ENCODE data around the gene RELA.

RELA gene

GRCh38 chr11:65613091-65613928 lies 49.4 kb downstream of the RELA start:
- no peak for DNase-seq (ENCODE audit: low read depth)

DNA sequence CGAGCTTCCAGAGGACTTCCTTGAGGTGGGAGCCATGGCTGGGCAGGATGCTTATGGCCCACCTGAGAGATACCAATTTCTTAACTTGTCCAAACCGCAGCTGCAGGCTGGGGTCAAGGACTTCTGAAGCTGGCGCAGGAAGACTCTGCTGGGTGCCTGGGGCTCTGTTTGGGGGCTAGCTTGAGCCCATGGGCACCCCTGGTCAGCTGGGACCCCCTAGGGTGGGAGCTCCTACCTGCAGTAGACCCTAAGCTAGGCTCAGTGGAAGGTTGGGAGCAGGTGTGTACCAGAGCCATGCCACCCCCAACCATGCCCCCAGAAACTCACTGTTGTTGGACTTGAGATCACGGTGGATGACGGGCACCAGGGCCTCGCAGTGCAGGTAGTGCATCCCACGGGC lies 50.0 kb downstream of the RELA start:
- no peak for DNase-seq (ENCODE audit: low read depth)

DNA sequence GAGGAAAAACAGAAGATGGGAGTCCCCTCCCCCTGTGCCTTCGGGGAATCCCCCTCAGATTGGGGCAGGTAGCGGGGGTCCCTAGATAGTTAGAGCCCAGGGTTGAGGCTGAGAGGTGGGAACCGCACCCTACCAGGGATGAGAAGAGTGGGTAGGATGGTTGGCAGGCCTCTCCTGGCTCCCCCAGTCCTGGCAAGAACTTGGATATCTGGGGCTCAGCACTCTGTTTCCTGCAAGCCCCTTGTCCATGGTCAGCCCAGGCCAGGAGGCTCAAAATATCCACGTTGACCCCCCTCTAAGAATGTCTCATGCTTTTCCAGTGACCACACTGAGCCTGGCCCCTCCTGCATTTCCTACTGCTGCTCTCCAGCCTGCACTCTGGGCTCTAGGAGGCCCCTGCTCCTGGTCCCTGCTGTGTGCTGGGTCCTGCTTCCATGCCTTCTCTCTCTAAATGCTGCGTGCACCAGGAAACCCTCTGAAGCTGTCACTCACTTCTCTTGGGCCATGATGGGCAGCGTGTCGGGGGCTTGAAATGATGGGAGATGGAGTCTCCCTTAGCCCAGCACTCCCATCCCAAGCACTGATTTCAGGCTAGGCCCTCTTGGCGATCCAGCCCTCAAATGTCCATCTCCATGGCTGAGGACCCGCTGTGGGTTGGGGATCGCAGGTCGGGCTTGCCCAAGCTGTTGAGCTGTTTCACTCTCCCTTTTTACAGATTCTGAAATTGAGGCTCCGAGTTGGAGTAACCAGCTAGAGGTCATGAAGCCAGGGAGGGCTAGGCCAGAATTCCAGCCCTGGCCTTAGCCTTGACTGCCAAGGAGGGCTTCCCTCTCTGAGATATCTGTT lies 50.7 kb downstream of the RELA start:
- DNase-seq (ENCODE audit: low read depth), result no peak

DNA sequence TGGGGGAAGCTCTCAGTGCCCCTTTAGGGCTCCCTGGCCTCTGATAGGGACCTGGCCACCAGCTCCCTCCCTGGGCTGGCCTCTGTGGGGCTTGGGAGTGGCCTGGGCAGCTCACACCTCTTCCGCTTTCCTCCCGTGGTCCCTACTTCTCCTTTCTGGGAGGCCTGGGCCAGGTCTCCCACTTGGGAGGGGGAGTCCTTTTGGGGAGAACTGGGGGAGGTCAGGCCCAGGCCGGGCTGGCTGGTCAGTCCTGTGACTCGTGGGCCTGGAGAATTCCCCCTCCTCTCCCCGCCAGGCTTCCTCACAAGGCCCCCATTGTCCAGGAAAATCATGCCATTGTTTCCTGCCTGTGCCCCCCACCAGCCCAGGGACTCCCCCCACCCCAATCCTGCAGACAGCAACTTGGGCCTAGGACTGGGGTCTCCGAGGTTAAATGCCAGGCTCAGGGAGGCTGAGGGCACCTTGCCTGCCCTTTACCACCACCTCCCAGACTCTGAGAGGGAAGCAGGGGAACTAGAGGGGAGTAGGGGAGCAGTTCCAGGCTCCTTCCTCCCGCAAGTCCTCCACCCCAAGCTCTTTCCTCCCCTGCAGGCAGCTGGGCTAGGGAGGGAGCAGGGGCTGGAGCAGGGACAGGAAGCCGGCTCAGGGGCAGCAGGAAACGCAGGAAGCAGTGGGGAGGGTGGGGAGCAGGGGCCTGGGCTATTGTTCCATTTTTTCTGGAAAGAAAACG lies 51.5 kb downstream of the RELA start:
- DNase-seq (ENCODE audit: low read depth), result no peak

- DNase-seq (ENCODE audit: low read depth), result no peak
These were observed 52.3 kb downstream of the RELA start for GRCh38 chr11:65610404-65610803.

DNA sequence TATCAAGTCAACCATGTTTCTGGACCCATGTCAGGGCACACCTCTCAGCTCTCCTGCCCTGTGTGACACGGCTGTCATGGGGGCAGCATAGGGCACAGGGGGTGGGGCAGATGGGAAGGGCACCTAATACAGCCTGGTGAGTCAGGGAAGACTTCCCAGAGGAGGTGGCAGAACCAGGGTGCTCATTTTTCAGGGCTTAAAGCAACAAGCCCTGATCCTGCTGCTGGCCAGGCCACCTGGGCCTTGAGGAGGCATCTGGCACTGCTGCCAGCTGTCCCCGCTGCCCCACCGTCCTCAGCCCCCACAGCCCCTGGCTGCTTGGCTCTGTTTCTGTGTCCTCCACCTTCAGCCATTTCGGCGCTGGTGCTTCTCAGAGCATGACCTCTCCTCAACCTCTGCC lies 53.1 kb downstream of the RELA start:
- DNase-seq (ENCODE audit: low read depth), result no peak

DNA sequence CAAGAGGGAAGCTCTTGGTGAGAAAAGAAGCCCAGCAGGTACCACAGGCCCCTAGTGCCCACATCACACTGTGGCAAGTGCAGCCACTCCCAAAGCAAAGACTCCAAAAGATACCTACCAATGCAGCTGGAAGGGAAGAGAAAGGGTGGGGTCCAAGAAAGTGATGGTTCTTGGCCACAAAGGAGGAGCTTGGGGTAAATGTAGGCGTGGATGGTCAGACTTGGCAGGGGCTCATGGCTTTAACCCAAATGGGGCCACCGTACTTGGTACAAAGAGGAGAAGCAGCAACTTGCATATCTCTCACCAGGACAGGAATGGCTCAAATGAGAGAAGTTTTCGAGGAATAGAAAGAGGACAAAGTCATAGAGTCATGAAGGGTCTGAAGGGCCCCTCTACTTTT lies 53.5 kb downstream of the RELA start:
- DNase-seq (ENCODE audit: low read depth), result no peak

DNA sequence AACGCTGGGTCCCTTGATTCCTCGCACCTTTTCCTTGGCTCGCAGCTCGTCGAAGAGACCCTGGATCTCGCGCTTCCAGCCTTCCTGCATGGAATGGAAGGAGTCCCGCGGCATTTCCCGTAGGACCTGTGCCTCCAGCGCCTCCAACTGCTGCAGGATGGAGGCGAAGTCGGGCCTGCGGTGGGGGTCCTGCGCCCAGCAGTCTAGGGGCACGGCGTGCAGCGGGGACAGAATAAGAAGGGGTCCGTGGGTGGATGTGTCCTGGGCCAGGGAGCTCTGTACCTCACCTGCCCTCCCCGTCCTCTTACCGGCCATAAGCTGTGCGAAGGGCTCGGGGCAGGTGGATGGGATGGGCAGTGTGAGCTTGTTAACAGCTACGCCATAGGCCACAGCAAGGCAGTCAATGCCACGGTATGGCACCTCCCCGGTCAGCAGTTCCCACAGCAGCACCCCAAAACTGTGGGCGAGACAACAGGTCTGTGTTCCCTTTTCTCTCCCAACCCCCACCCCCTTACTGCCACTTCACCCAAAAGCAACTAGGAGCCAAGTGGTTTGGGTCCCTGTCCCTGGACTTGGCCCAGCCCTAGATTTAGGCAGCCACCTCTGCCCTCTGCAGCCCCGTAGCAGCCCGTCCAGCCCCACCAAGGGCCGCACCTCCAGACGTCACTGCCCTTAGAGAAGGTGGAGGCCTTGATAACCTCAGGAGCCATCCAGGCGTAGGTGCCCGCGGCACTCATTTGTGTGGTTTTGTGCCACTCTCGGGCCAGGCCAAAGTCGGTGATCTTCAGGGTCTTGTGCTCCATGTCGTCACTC lies 54.9 kb downstream of the RELA start:
- DNase-seq (ENCODE audit: low read depth), result no peak

GRCh38 chr11:65606876-65607613 lies 55.7 kb downstream of the RELA start:
- no peak for DNase-seq (ENCODE audit: low read depth)

- no peak for DNase-seq (ENCODE audit: low read depth)
These were observed 58.5 kb downstream of the RELA start for GRCh38 chr11:65604258-65604657.

All from stimulated activated CD4-positive, alpha-beta T cell treated with anti-CD3 and anti-CD28 coated beads, Interleukin-2, amount 100 ng/mL, for 4 hours (primary cell).